GM06990 (cell line): ENCODE data around the gene FXN.

ENCODE experiments used
- DNase-seq: peaks from one replicate; pipeline ENCODE4 v3.0.0-alpha.2; 2011; ENCODE audit not compliant: insufficient read length; ENCODE audit errors: extremely low read depth
- H3K27me3 ChIP-seq: replicated peaks from 2 replicates; pipeline ENCODE4 v1.6.0; 2011; ENCODE audit warnings: low read length; ENCODE audit not compliant: control insufficient read depth, insufficient read depth
- H3K36me3 ChIP-seq: 2 replicates; pipeline ENCODE4 v1.5.1; 2011; ENCODE audit warnings: low read length; ENCODE audit not compliant: control insufficient read depth, insufficient read depth
- H3K4me3 ChIP-seq: replicated peaks from 2 replicates; pipeline ENCODE4 v1.5.1; 2011; ENCODE audit warnings: low read depth, mild to moderate bottlenecking, control low read depth, low read length
- TF ChIP-seq, protein P1 (sequence below): IDR thresholded peaks from 2 replicates; pipeline ENCODE4 v1.5.1; 2011; ENCODE audit warnings: low read length, control low read depth, mild to moderate bottlenecking, inconsistent platforms; ENCODE audit not compliant: insufficient read depth, poor library complexity, severe bottlenecking

The FXN gene

DNA sequence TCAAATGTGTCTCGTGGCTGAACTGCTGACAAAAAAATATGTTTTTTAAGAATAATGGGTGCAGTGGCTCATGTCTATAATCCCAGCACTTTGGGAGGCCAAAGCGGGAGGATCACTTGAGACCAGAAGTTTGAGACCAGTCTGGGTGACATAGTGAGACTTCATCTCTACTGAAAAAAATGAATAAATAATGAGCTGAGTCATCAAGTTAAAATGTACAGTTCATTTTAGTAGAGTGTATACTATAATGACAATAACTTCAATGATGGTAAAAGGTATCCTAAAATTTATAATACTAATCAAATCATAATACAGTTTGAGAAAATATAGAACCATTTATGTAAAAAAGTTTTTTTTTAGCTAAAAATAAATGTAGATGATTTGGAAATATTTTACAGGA, 100.6 kb downstream of the FXN start:
- no peak for DNase-seq
- TF ChIP-seq, protein P1, sequence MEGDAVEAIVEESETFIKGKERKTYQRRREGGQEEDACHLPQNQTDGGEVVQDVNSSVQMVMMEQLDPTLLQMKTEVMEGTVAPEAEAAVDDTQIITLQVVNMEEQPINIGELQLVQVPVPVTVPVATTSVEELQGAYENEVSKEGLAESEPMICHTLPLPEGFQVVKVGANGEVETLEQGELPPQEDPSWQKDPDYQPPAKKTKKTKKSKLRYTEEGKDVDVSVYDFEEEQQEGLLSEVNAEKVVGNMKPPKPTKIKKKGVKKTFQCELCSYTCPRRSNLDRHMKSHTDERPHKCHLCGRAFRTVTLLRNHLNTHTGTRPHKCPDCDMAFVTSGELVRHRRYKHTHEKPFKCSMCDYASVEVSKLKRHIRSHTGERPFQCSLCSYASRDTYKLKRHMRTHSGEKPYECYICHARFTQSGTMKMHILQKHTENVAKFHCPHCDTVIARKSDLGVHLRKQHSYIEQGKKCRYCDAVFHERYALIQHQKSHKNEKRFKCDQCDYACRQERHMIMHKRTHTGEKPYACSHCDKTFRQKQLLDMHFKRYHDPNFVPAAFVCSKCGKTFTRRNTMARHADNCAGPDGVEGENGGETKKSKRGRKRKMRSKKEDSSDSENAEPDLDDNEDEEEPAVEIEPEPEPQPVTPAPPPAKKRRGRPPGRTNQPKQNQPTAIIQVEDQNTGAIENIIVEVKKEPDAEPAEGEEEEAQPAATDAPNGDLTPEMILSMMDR, result no peak
- H3K27me3 ChIP-seq, result no peaks in the 10 kb centered on the region
- H3K4me3 ChIP-seq, result no peak overlapping the region
- H3K36me3 ChIP-seq, result no peaks in the 10 kb centered on the region

DNA sequence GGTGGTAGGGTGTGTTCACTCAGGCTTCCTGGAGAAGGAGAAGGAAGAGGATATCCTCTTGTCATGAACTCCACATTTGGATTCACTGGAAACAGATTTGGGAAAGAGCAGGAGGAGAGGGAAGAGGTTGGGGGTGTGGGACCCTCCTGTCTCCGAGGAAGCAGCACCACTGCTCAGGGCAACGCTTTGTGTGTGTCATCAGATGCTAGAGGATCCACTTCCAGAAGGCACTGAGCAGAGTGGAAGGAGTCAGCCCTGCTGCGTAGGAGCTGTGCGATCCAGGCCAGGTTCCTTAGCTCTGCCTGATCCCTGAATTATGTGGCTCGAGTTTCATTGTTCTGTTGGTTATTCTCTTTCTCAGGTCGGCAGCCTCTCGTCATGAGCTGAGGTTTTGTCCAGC, 101.2 kb downstream of the FXN start:
- no peak overlapping the region for H3K4me3 ChIP-seq
- H3K27me3 ChIP-seq, result no peaks in the 10 kb centered on the region
- TF ChIP-seq, protein P1, result no peak
- no peaks in the 10 kb centered on the region for H3K36me3 ChIP-seq
- DNase-seq, result no peak

DNA sequence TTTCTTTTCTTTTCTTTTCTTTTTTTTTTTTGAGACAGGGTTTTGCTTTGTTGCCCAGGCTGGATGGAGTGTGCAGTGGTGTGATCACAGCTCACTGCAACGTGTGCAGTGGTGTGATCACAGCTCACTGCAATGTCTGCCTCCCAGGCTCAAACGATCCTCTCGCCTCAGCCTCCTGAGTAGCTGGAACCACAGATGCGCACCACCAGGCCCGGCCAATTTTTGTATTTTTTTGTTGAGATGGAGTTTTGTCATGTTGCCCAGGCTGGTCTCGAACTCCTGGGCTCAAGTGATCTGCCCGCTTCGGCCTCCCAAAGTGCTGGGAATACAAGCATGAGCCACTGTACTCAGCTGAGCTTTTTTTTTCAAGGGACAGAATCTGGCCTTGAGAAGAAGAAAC, 101.8 kb downstream of the FXN start:
- H3K4me3 ChIP-seq, result no peak overlapping the region
- H3K27me3 ChIP-seq, result no peaks in the 10 kb centered on the region
- TF ChIP-seq, protein P1, result no peak
- DNase-seq, result no peak
- no peaks in the 10 kb centered on the region for H3K36me3 ChIP-seq

DNA sequence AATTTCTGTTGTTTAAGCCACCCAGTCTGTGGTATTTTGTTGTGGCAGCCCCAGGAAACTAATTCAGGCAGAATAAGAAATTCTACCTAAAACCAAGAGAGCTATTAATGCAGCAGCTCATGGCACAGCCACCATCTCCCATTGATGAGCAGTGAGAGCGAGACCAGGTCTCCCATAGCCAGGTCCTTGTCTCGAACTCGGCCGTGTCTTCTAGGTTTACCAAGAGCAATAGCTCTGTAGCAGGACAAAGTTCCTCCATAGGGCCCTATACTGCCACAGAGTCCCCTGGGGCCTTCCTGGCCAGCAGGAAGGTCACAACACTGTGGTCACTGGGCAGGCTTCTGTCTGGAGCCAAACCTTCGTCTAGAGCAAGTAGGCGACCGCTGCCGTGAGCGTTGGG, 104.0 kb downstream of the FXN start:
- DNase-seq, result no peak
- Histone ChIP-seq H3K36me3 (no peaks in the 10 kb centered on the region), H3K27me3 (no peaks in the 10 kb centered on the region), H3K4me3 (no peak overlapping the region)
- TF ChIP-seq, protein P1, result no peak

DNA sequence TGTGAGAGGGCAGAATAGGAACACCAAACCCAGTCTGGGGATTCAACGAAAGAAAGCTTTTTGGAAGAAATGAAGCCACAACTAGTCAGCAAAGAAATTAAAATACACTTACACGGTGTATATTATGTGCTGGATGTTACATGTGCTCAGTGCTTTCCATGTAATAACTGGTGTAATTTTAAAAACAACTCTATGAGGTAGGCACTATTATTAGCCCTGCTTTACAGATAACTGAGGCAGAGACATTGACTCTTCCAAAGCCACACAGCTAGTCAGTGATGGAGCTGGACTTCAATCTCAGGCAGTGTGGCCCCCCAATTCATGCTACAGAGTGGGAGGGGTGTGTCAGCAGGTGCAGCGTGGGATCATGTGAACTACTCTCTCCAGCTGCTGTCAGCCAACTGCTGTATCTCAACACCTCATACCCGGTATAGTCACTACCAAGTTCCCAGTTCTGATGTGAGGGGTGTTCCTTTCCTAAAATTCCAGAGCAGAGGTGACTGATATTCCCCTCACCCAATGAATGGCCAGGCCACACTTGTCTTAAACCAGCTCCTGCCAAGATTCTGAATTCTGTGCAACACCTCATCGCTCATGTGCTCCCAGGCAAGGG, 104.7 kb downstream of the FXN start:
- H3K4me3 ChIP-seq, result no peak overlapping the region
- no peaks in the 10 kb centered on the region for H3K27me3 ChIP-seq
- no peaks in the 10 kb centered on the region for H3K36me3 ChIP-seq
- no peak for DNase-seq
- TF ChIP-seq, protein P1, result no peak

DNA sequence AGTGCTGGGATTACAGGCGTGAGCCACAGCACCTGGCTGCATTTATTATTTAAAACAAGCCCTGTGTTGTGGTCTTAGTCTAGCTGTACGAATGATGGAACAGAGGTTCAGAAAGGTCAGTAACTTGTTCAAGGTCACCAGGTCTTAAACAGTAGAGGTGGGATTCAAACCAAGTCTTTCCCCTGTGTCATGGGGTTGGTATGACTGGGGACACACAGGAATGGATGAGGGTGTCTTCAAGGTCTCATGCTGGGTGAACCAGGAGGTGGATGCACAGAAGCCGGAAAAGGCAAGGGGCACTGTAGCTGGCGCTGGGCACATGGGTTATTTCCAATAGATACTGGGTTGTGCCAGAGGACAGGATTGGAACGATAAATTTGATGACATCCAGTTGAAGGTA, 106.3 kb downstream of the FXN start:
- no peaks in the 10 kb centered on the region for H3K36me3 ChIP-seq
- TF ChIP-seq, protein P1, result no peak
- no peaks in the 10 kb centered on the region for H3K27me3 ChIP-seq
- no peak overlapping the region for H3K4me3 ChIP-seq
- no peak for DNase-seq
